Activated T-cell treated with anti-CD3 and anti-CD28 coated beads for 48 hours (primary cell): Measurements from ENCODE around the gene PPP6R2.
"Not testable (repeated sequence)": the region's sequence is repeated elsewhere in the genome, so short reads cannot be mapped to it uniquely, and the experiment has no call there.

ENCODE experiments used
- DNase-seq: peaks from one replicate; pipeline ENCODE4 v3.0.0-alpha.2; 2020; ENCODE audit warnings: low read depth

PPP6R2 gene

GRCh38 chr22:50401907-50402306 is 58.8 kb downstream of the PPP6R2 start:
- DNase-seq, result no peak

- DNase-seq, result no peak
Observed at GRCh38 chr22:50403701-50404101, 60.6 kb downstream of the PPP6R2 start.

- DNase-seq, result no peak
Observed at GRCh38 chr22:50406416-50407170, 63.5 kb downstream of the PPP6R2 start.

- DNase-seq, result no peak
Observed at GRCh38 chr22:50408311-50408710, 65.2 kb downstream of the PPP6R2 start.

GRCh38 chr22:50408954-50409353 is 65.8 kb downstream of the PPP6R2 start:
- not testable (repeated sequence) for DNase-seq

- DNase-seq, result no peak
Observed at GRCh38 chr22:50414476-50415248, 71.5 kb downstream of the PPP6R2 start.

- DNase-seq, result no peak
Observed at GRCh38 chr22:50415426-50415825, 72.3 kb downstream of the PPP6R2 start.

- DNase-seq, result no peak
Observed at GRCh38 chr22:50416996-50417395, 73.9 kb downstream of the PPP6R2 start.

- DNase-seq, result no peak
Observed at GRCh38 chr22:50417411-50418210, 74.5 kb downstream of the PPP6R2 start.

- no peak for DNase-seq
Observed at GRCh38 chr22:50418624-50419023, 75.5 kb downstream of the PPP6R2 start.

- DNase-seq, result no peak
Observed at GRCh38 chr22:50419116-50419515, 76.0 kb downstream of the PPP6R2 start.

- no peak for DNase-seq
Observed at GRCh38 chr22:50420015-50420414, 76.9 kb downstream of the PPP6R2 start.

GRCh38 chr22:50420581-50420980 is 77.5 kb downstream of the PPP6R2 start:
- DNase-seq, result no peak

GRCh38 chr22:50422046-50422445 is 78.9 kb downstream of the PPP6R2 start:
- DNase-seq, result no peak

GRCh38 chr22:50422961-50423815 is 80.1 kb downstream of the PPP6R2 start:
- no peak for DNase-seq

- no peak for DNase-seq
Observed at GRCh38 chr22:50423956-50424355, 80.8 kb downstream of the PPP6R2 start.

- DNase-seq, result no peak
Observed at GRCh38 chr22:50425179-50425916, 82.2 kb downstream of the PPP6R2 start.

- no peak for DNase-seq
Observed at GRCh38 chr22:50432131-50432876, 89.2 kb downstream of the PPP6R2 start.

- DNase-seq, result not testable (repeated sequence)
Observed at GRCh38 chr22:50432877-50433510, 89.9 kb downstream of the PPP6R2 start.

GRCh38 chr22:50434849-50435248 is 91.7 kb downstream of the PPP6R2 start:
- DNase-seq, result no peak
